CD14-positive monocyte (primary cell): ENCODE measurements around the gene ZNF747. TPM values are rescaled to one million over a fixed set of nuclear protein-coding genes. Genes with fewer than 3 reads are reported as not detected.

ENCODE experiments used
- DNase-seq, 3 donors: peaks; one replicate each; pipeline ENCODE4 v3.0.0-alpha.2; 2011 to 2022
- H2AFZ ChIP-seq: 2 replicates; pipeline ENCODE4 v1.6.0; 2012; ENCODE audit warnings: mild to moderate bottlenecking, low read depth, low read length, inconsistent platforms; ENCODE audit not compliant: insufficient read depth, poor library complexity, severe bottlenecking
- H3K27ac ChIP-seq, 2 donors: 1 replicate in 1 of 2; 2 replicates in 1 of 2; pipeline ENCODE4 v1.5.1; 2012 to 2013; ENCODE audit warnings: low read length in 2 of 2, control low read depth in 1 of 2, inconsistent platforms in 1 of 2, low read depth in 1 of 2, mild to moderate bottlenecking in 1 of 2
- H3K27me3 ChIP-seq, 2 donors: one replicate each; pipeline versions ENCODE4 v1.6.0 to v1.6.1; 2011 to 2013; ENCODE audit warnings: low read length in 2 of 2; ENCODE audit not compliant: control insufficient read depth in 2 of 2, insufficient read depth in 2 of 2
- H3K36me3 ChIP-seq, 2 donors: replicated peaks in 1 of 2; 1 replicate in 1 of 2; 2 replicates in 1 of 2; pipeline versions ENCODE4 v1.5.1 to v1.6.1; 2012 to 2013; ENCODE audit warnings: low read length in 2 of 2, control low read depth in 1 of 2, inconsistent platforms in 1 of 2, mild to moderate bottlenecking in 1 of 2; ENCODE audit not compliant: insufficient read depth in 2 of 2, control insufficient read depth in 1 of 2
- H3K4me1 ChIP-seq, 2 donors: 1 replicate in 1 of 2; 2 replicates in 1 of 2; pipeline versions ENCODE4 v1.5.1 to v1.6.1; 2012 to 2013; ENCODE audit warnings: low read length in 2 of 2, control low read depth in 1 of 2, inconsistent platforms in 1 of 2, mild to moderate bottlenecking in 1 of 2, moderate library complexity in 1 of 2; ENCODE audit not compliant: insufficient read depth in 2 of 2, control insufficient read depth in 1 of 2
- H3K4me2 ChIP-seq: replicated peaks from 2 replicates; pipeline ENCODE3; 2012; ENCODE audit warnings: low read length, moderate library complexity, mild to moderate bottlenecking; ENCODE audit not compliant: poor library complexity, severe bottlenecking; ENCODE audit errors: extremely low read depth
- H3K4me3 ChIP-seq, 3 experiments: fragments of 200-600 bp in 1 of 3; sonication (generic) in 1 of 3; replicated peaks in 1 of 3; 1 replicate in 2 of 3; 2 replicates in 1 of 3; pipeline ENCODE4 v1.5.1; 2011 to 2013; ENCODE audit warnings: low read length in 3 of 3, mild to moderate bottlenecking in 3 of 3, control low read depth in 2 of 3, low read depth in 2 of 3, inconsistent platforms in 1 of 3, moderate library complexity in 1 of 3
- H3K79me2 ChIP-seq: 2 replicates; pipeline ENCODE4 v1.6.0; 2012; ENCODE audit warnings: mild to moderate bottlenecking, control low read depth, inconsistent platforms, low read length, moderate library complexity; ENCODE audit not compliant: insufficient read depth
- H3K9ac ChIP-seq: 2 replicates; pipeline ENCODE4 v1.6.0; 2017; ENCODE audit warnings: low read length, mild to moderate bottlenecking; ENCODE audit not compliant: insufficient read depth, poor library complexity, severe bottlenecking
- H3K9me3 ChIP-seq, 2 donors: replicated peaks in 1 of 2; 1 replicate in 1 of 2; 2 replicates in 1 of 2; pipeline versions ENCODE4 v1.5.1 to v1.6.1; 2012 to 2013; ENCODE audit warnings: low read length in 2 of 2, control low read depth in 1 of 2; ENCODE audit not compliant: control insufficient read depth in 1 of 2, insufficient read depth in 1 of 2
- H4K20me1 ChIP-seq: 2 replicates; pipeline ENCODE4 v1.6.0; 2012; ENCODE audit warnings: mild to moderate bottlenecking, low read length, control low read depth, moderate library complexity; ENCODE audit not compliant: insufficient read depth
- H3K27ac Mint-ChIP-seq, 7 donors: one replicate each; pipeline ENCODE4 v1.8.0; 2020; ENCODE audit warnings: mild to moderate bottlenecking in 7 of 7, mixed read lengths in 7 of 7, moderate library complexity in 6 of 7, inconsistent platforms in 2 of 7
- H3K27me3 Mint-ChIP-seq, 3 donors: one replicate each; pipeline ENCODE4 v1.8.0; 2021 to 2022; ENCODE audit warnings: low read depth in 3 of 3, mild to moderate bottlenecking in 3 of 3, mixed read lengths in 3 of 3, moderate library complexity in 3 of 3, inconsistent platforms in 1 of 3
- H3K36me3 Mint-ChIP-seq, 2 donors: one replicate each; pipeline ENCODE4 v1.8.0; 2020; ENCODE audit warnings: mixed read lengths in 2 of 2, inconsistent platforms in 1 of 2, mild to moderate bottlenecking in 1 of 2
- H3K4me1 Mint-ChIP-seq: one replicate; pipeline ENCODE4 v1.8.0; 2020; ENCODE audit warnings: mild to moderate bottlenecking, mixed read lengths
- H3K4me3 Mint-ChIP-seq, 2 donors: one replicate each; pipeline ENCODE4 v1.8.0; 2020; ENCODE audit warnings: mild to moderate bottlenecking in 2 of 2, mixed read lengths in 2 of 2, moderate library complexity in 1 of 2
- H3K9me3 Mint-ChIP-seq, 7 donors: one replicate each; pipeline ENCODE4 v1.8.0; 2020 to 2022; ENCODE audit warnings: mixed read lengths in 7 of 7, mild to moderate bottlenecking in 6 of 7, moderate library complexity in 6 of 7, inconsistent platforms in 2 of 7
- CTCF ChIP-seq: fragments of 200-600 bp; IDR thresholded peaks from one replicate; pipeline ENCODE4 v1.8.0; 2022; ENCODE audit warnings: antibody characterized with exemption, mild to moderate bottlenecking
- WGBS: methylation state at CpG from one replicate; pipeline ENCODE4 v1.1.5; 2013; ENCODE audit warnings: missing lambda C conversion rate; ENCODE audit not compliant: insufficient coverage; 5-methylcytosine and 5-hydroxymethylcytosine counted together
- intact Hi-C, 2 donors: fragments of 100-400 bp; cut with micrococcal nuclease; formaldehyde crosslinking; loops; one replicate each; pipeline versions ENCODE4 v1.15.0 to v1.15.1; 2023
- polyA plus RNA-seq, 3 donors: library from polyadenylated mRNA; depleted of rRNA in 1 of 3; unstranded in 2 of 3; stranded (reverse) in 1 of 3; fragments of 300-500 nt in 2 of 3; fragments of >200 nt in 1 of 3; fragmentation: Illumina TruSeq in 2 of 3; gene quantifications; 1 replicate in 2 of 3; 2 replicates in 1 of 3; pipeline ENCODE4 v1.2.3, GENCODE V29; 2012 to 2021

Gene ZNF747
- polyA plus RNA-seq, 3 donors: 4.1 to 6.6 (median 4.4) TPM

DNA sequence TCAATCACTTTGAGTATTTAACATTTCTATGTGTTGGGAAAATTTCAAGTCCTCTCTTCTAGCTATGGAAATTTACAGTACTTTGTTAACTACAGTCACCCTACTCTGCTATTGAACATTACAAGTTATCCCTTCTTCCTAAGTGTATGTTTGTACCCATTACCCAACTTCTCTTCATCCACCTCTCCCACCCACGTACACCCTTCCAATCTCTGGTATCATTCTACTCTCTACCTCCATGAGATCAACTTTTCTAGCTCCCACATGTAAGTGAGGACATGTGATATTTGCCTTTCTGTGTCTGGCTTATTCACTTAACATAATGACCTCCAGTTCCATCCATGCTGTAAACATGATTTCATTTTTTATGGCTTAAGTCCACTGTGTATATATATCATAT, 40.0 kb upstream of the ZNF747 start:
- no peak overlapping the region for H2AFZ ChIP-seq
- H3K79me2 ChIP-seq: peaks cover 24% of the 10 kb centered on the region
- Mint-ChIP-seq H3K36me3 (peaks cover 7 to 21% of the 10 kb centered on the region in 2 donors), H3K4me3 (no peak overlapping the region), H3K27ac (peak overlapping the region in 2 of 7 donors; percentile 7 to 38), H3K27me3 (peaks cover 0 to 1% (median 1%) of the 10 kb centered on the region in 3 donors), H3K9me3 (no peaks in the 10 kb centered on the region), H3K4me1 (peaks cover 30% of the 10 kb centered on the region)
- H3K27ac ChIP-seq: no peak overlapping the region
- H4K20me1 ChIP-seq: no peaks in the 10 kb centered on the region
- intact Hi-C loops: loop anchor here (5.0 kb wide), 2 partner anchors 37 to 83 kb away; partner anchors contain the start of gene FBRS (in 1 of the 2)
- DNase-seq: no peak
- 100% methylated on average over 1 of the region's 1 CpG for WGBS
- no peak overlapping the region for H3K4me2 ChIP-seq
- peaks cover 25 to 38% of the 10 kb centered on the region in 2 donors for H3K4me1 ChIP-seq
- no peak overlapping the region for H3K9ac ChIP-seq
- no peaks in the 10 kb centered on the region for H3K9me3 ChIP-seq
- no peaks in the 10 kb centered on the region for H3K27me3 ChIP-seq
- H3K4me3 ChIP-seq: no peak overlapping the region
- no peak for TF ChIP-seq CTCF
- peaks cover 13 to 22% of the 10 kb centered on the region in 2 donors for H3K36me3 ChIP-seq

DNA sequence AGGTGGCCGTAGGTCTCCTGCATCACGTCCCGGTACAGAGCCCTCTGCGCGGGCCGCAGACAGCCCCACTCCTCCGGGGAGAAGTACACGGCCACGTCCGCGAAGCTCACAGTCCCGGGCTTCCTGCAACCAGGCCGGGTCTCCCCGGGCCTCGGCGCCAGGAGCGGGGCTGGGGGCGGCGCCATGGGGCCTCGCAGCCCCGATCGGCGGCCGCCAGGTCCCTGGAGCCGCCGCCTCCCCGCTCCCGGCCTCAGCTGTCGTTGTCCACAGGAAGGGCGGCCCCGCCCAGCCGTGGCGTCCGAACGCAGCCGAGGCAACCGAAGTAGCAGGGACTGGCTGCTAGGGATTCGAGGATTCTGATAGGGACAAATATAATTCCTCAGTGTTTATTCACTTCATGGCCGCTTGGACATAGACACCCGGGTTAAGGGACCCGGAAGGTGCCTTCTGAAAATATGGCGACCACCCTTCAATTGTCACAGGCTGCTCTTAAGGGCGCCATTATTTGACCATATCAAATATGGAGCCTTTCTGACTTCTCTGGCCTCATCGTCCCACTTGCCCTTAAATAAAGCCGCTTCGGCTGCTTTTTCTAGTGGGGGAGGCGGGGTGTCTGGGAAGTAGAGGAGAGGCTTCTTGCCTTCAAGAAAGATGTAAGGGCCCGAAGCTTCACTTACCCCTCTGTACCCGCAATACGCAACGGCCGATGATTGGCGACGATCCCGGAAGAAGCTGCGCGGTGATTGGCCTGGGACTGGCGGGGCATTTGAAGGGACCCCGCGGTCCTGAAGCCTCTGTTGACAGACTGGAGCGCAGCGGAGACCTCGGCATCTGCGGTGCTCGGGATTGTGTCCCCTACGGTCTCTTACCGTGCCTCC, 37.0 kb upstream of the ZNF747 start, which contains the start of gene ZNF688:
Gene ZNF688, minus strand, starts transcription at position 270 of the 878 bp plus-strand sequence. Its CDS starts 85 bp downstream, at position 185.
- peak within 1 kb of the TSS; percentile 91 to 98 (median 96) for H3K27ac Mint-ChIP-seq
- intact Hi-C loops: loop anchor here (1.0 to 5.0 kb wide), 5 partner anchors 13 to 86 kb away; partner anchors contain the start of genes FBRS (in 1 of the 2) and ZNF764 (in 1 of the 2)
- Histone ChIP-seq H2AFZ (peak within 1 kb of the TSS; percentile 89), H3K4me2 (peak within 1 kb of the TSS; percentile 97), H3K9me3 (no peaks in the 10 kb centered on the region), H3K27me3 (no peaks in the 10 kb centered on the region), H3K4me3 (peak within 1 kb of the TSS; percentile 81 to 87 (median 87)), H3K4me1 (peaks cover 48 to 66% of the 10 kb centered on the region in 2 donors), H3K36me3 (peaks cover 0 to under 1% of the 10 kb centered on the region in 2 donors), H4K20me1 (no peaks in the 10 kb centered on the region), H3K79me2 (peaks cover 17% of the 10 kb centered on the region), H3K9ac (peak within 1 kb of the TSS; percentile 86), H3K27ac (peak within 1 kb of the TSS; percentile 73 to 90)
- H3K4me3 Mint-ChIP-seq: peak within 1 kb of the TSS; percentile 81 to 91
- peak; percentile 95 to 97 (median 96) for DNase-seq
- no peaks in the 10 kb centered on the region for H3K36me3 Mint-ChIP-seq
- no peaks in the 10 kb centered on the region for H3K9me3 Mint-ChIP-seq
- under 1% methylated on average over 61 of the region's 67 CpGs for WGBS
- H3K4me1 Mint-ChIP-seq: peaks cover 53% of the 10 kb centered on the region
- peaks cover 0 to 2% (median 1%) of the 10 kb centered on the region in 3 donors for H3K27me3 Mint-ChIP-seq
- no peak for TF ChIP-seq CTCF
